ENCODE measurements around the gene LENG1.

- no peak for TF ChIP-seq CTCF (tag by site-specific recombination; IDR thresholded peaks at IDR 0.05)
- TF ChIP-seq ZBTB7A (tag by site-specific recombination; IDR thresholded peaks at IDR 0.05; ENCODE audit: low read depth), result no peak
- no peak for TF ChIP-seq ZBTB21 (tag by site-specific recombination; IDR thresholded peaks at IDR 0.05)
- TF ChIP-seq REST (tag by site-specific recombination; IDR thresholded peaks at IDR 0.05), result no peak
- no peak for TF ChIP-seq ZNF335 (tag by site-specific recombination; conservative IDR thresholded peaks at IDR 0.05)
- no peak for TF ChIP-seq ZNF830 (tag by site-specific recombination; IDR thresholded peaks at IDR 0.05; ENCODE audit: low read depth)
- no peak for TF ChIP-seq ZNF677 (tag by site-specific recombination; IDR thresholded peaks at IDR 0.05)
- TF ChIP-seq ZBTB20 (tag by site-specific recombination; IDR thresholded peaks at IDR 0.05), result no peak
- TF ChIP-seq ZNF112 (tag by site-specific recombination; IDR thresholded peaks at IDR 0.05), result no peak
Observed at GRCh38 chr19:54201172-54201701, 41.7 kb upstream of the LENG1 start.
